H1 (cell line): Measurements from ENCODE around the gene SKIDA1. TPM values are rescaled to one million over a fixed set of nuclear protein-coding genes. Genes with fewer than 3 reads are reported as not detected.

Experiments used
- CTCF ChIA-PET: fragments of 300-600 bp; sonication (Branson Sonifier 250); formaldehyde crosslinking; loops from one replicate; lab custom pipeline; 2021; ENCODE audit not compliant: partially characterized antibody; lab: Charles Lee
- POLR2A ChIA-PET: fragments of 300-600 bp; sonication (Branson Sonifier 250); formaldehyde crosslinking; loops from one replicate; lab custom pipeline; 2021; ENCODE audit warnings: inconsistent platforms; ENCODE audit not compliant: partially characterized antibody; lab: Charles Lee
- DNase-seq, 2 experiments: peaks; one replicate each; pipeline versions ENCODE4 v3.0.0 to v3.0.0-alpha.2; 2010 to 2022; ENCODE audit warnings: low spot score in 2 of 2, low read depth in 1 of 2, mixed read lengths in 1 of 2
- FAIRE-seq: peaks from 2 replicates; lab custom pipeline; 2011; peaks lifted over from hg19 to GRCh38; lab: Jason Lieb, UNC
- H2AFZ ChIP-seq: 2 replicates; pipeline ENCODE4 v1.8.1; 2012; ENCODE audit warnings: low read length, inconsistent platforms
- H2AK5ac ChIP-seq: 2 replicates; pipeline ENCODE4 v1.6.1; 2013; ENCODE audit warnings: low read depth, low read length
- H2BK120ac ChIP-seq: replicated peaks from 2 replicates; pipeline ENCODE3; 2013; ENCODE audit warnings: low read depth, low read length, inconsistent platforms
- H2BK12ac ChIP-seq: 2 replicates; pipeline ENCODE4 v1.6.1; 2013; ENCODE audit warnings: low read depth, low read length
- H2BK15ac ChIP-seq: 2 replicates; pipeline ENCODE4 v1.6.1; 2013; ENCODE audit warnings: low read length
- H2BK20ac ChIP-seq: 2 replicates; pipeline ENCODE4 v1.6.1; 2013; ENCODE audit warnings: low read length
- H2BK5ac ChIP-seq: 2 replicates; pipeline ENCODE4 v1.6.1; 2013; ENCODE audit warnings: low read depth, low read length
- H3K14ac ChIP-seq: 2 replicates; pipeline ENCODE4 v1.6.1; 2013; ENCODE audit warnings: inconsistent platforms; ENCODE audit not compliant: insufficient read length
- H3K18ac ChIP-seq: 2 replicates; pipeline ENCODE4 v1.6.1; 2013; ENCODE audit warnings: low read length; ENCODE audit errors: extremely low read depth
- H3K23ac ChIP-seq: 2 replicates; pipeline ENCODE4 v1.6.1; 2013; ENCODE audit warnings: inconsistent platforms; ENCODE audit not compliant: insufficient read length
- H3K23me2 ChIP-seq: 2 replicates; pipeline ENCODE4 v1.6.1; 2013; ENCODE audit warnings: low read depth, low read length
- H3K27ac ChIP-seq: 2 replicates; pipeline ENCODE4 v1.6.1; 2011; ENCODE audit warnings: low read depth, low read length, inconsistent platforms
- H3K27me3 ChIP-seq, 4 experiments: replicated peaks in 1 of 4; 1 replicate in 1 of 4; 2 replicates in 3 of 4; pipeline versions ENCODE4 v1.6.1 to v1.8.1; 2011 to 2013; ENCODE audit warnings: low read length in 3 of 4, mild to moderate bottlenecking in 3 of 4, inconsistent platforms in 2 of 4, mixed read lengths in 2 of 4, moderate library complexity in 1 of 4; ENCODE audit not compliant: control insufficient read depth in 3 of 4, insufficient read depth in 3 of 4; ENCODE audit errors: extremely low read depth in 1 of 4
- H3K36me3 ChIP-seq, 4 experiments: 2 replicates each; pipeline versions ENCODE4 v1.6.1 to v1.8.1; 2011 to 2013; ENCODE audit warnings: mild to moderate bottlenecking in 4 of 4, low read length in 3 of 4, moderate library complexity in 2 of 4, control low read depth in 1 of 4, inconsistent platforms in 1 of 4; ENCODE audit not compliant: insufficient read depth in 4 of 4, control insufficient read depth in 2 of 4
- H3K4ac ChIP-seq: replicated peaks from 2 replicates; pipeline ENCODE3; 2013; ENCODE audit warnings: low read length, low read depth, mixed read lengths, inconsistent platforms; ENCODE audit not compliant: insufficient read length
- H3K4me1 ChIP-seq, 4 experiments: replicated peaks in 1 of 4; 1 replicate in 1 of 4; 2 replicates in 3 of 4; pipeline versions ENCODE4 v1.6.1 to v1.8.1; 2011 to 2013; ENCODE audit warnings: low read length in 3 of 4, inconsistent platforms in 2 of 4, mixed read lengths in 1 of 4; ENCODE audit not compliant: insufficient read depth in 4 of 4, control insufficient read depth in 3 of 4
- H3K4me2 ChIP-seq, 2 experiments: 2 replicates each; pipeline versions ENCODE4 v1.6.1 to v1.8.1; 2011 to 2013; ENCODE audit warnings: low read depth in 2 of 2, low read length in 2 of 2, control low read depth in 1 of 2, inconsistent platforms in 1 of 2, mild to moderate bottlenecking in 1 of 2; ENCODE audit not compliant: insufficient read depth in 1 of 2
- H3K4me3 ChIP-seq, 4 experiments: fragments of 200-600, 300-600 bp in 1 of 4; sonication (generic), shearing (Covaris generic), sonication (Bioruptor Twin) in 1 of 4; 2 replicates each; pipeline versions ENCODE4 v1.5.1 to v1.8.1; 2011 to 2016; ENCODE audit warnings: low read length in 4 of 4, low read depth in 3 of 4, control low read depth in 2 of 4, inconsistent platforms in 2 of 4, mild to moderate bottlenecking in 2 of 4, mixed read lengths in 1 of 4, moderate library complexity in 1 of 4; ENCODE audit not compliant: insufficient read depth in 2 of 4; ENCODE audit errors: extremely low read depth in 1 of 4
- H3K56ac ChIP-seq: replicated peaks from 2 replicates; pipeline ENCODE3; 2013; ENCODE audit warnings: low read depth, mild to moderate bottlenecking, mixed read lengths, low read length, inconsistent platforms; ENCODE audit not compliant: insufficient read length
- H3K79me1 ChIP-seq: 2 replicates; pipeline ENCODE4 v1.6.1; 2013; ENCODE audit warnings: low read depth, low read length, control low read depth
- H3K79me2 ChIP-seq, 2 experiments: 2 replicates each; pipeline versions ENCODE4 v1.6.1 to v1.8.1; 2012 to 2013; ENCODE audit warnings: low read length in 2 of 2, mild to moderate bottlenecking in 2 of 2, inconsistent platforms in 1 of 2; ENCODE audit not compliant: insufficient read depth in 2 of 2, control insufficient read depth in 1 of 2
- H3K9ac ChIP-seq, 4 experiments: replicated peaks in 1 of 4; 1 replicate in 1 of 4; 2 replicates in 3 of 4; pipeline versions ENCODE4 v1.6.1 to v1.8.1; 2011 to 2013; ENCODE audit warnings: low read depth in 3 of 4, low read length in 3 of 4, control low read depth in 2 of 4, mild to moderate bottlenecking in 2 of 4, moderate library complexity in 2 of 4, inconsistent platforms in 1 of 4; ENCODE audit errors: extremely low read depth in 1 of 4
- H3K9me3 ChIP-seq, 2 experiments: 2 replicates each; pipeline versions ENCODE4 v1.6.1 to v1.8.1; 2012 to 2013; ENCODE audit warnings: mild to moderate bottlenecking in 2 of 2, moderate library complexity in 2 of 2, control low read depth in 1 of 2, inconsistent platforms in 1 of 2, low read depth in 1 of 2, low read length in 1 of 2, mixed read lengths in 1 of 2; ENCODE audit not compliant: insufficient read depth in 2 of 2
- H4K20me1 ChIP-seq, 2 experiments: replicated peaks in 1 of 2; 2 replicates each; pipeline versions ENCODE3 to v1.8.1; 2011 to 2013; ENCODE audit warnings: inconsistent platforms in 2 of 2, low read length in 2 of 2, mild to moderate bottlenecking in 1 of 2; ENCODE audit not compliant: insufficient read depth in 2 of 2, control insufficient read depth in 1 of 2
- H4K5ac ChIP-seq: 2 replicates; pipeline ENCODE4 v1.6.1; 2013; ENCODE audit warnings: low read length, low read depth, mixed read lengths, inconsistent platforms; ENCODE audit not compliant: insufficient read length
- H4K8ac ChIP-seq: 2 replicates; pipeline ENCODE4 v1.8.0; 2013; ENCODE audit warnings: mild to moderate bottlenecking, moderate library complexity, low read length, inconsistent platforms; ENCODE audit not compliant: insufficient read depth; ENCODE audit errors: extremely low read depth
- H4K91ac ChIP-seq: replicated peaks from 2 replicates; pipeline ENCODE3; 2013; ENCODE audit warnings: low read length, mixed read lengths, inconsistent platforms; ENCODE audit not compliant: insufficient read length
- CHD1 ChIP-seq: IDR thresholded peaks from 2 replicates; pipeline ENCODE4 v1.6.1; 2012; ENCODE audit warnings: low read depth, low read length, improper control_type of control experiment
- GTF2F1 ChIP-seq: IDR thresholded peaks from 2 replicates; pipeline ENCODE4 v1.6.1; 2012; ENCODE audit warnings: low read depth, low read length, improper control_type of control experiment, borderline replicate concordance
- JUN ChIP-seq: IDR thresholded peaks from 2 replicates; pipeline ENCODE4 v1.6.1; 2011; ENCODE audit warnings: low read depth, mild to moderate bottlenecking, improper control_type of control experiment, low read length
- MAFK ChIP-seq: IDR thresholded peaks from 2 replicates; pipeline ENCODE4 v1.6.1; 2012; ENCODE audit warnings: low read depth, mild to moderate bottlenecking, improper control_type of control experiment, low read length
- PHF8 ChIP-seq: fragments of 200-600 bp; sonication (generic); conservative IDR thresholded peaks from 2 replicates; pipeline ENCODE4 v1.7.1; 2012; ENCODE audit warnings: low read depth, mild to moderate bottlenecking, inconsistent platforms, low read length, moderate library complexity
- POU5F1 ChIP-seq: IDR thresholded peaks from 2 replicates; pipeline ENCODE4 v1.6.1; 2011; ENCODE audit warnings: low read depth, mild to moderate bottlenecking, low read length, moderate library complexity
- RAD21 ChIP-seq, 2 experiments: IDR thresholded peaks in 1 of 2; conservative IDR thresholded peaks in 1 of 2; 2 replicates each; pipeline ENCODE4 v1.6.1; 2011; ENCODE audit warnings: low read depth in 2 of 2, low read length in 2 of 2, improper control_type of control experiment in 1 of 2, inconsistent platforms in 1 of 2, mild to moderate bottlenecking in 1 of 2, moderate library complexity in 1 of 2
- SIX5 ChIP-seq: IDR thresholded peaks from 2 replicates; pipeline ENCODE4 v1.6.1; 2011; ENCODE audit warnings: mild to moderate bottlenecking, low read depth, low read length
- TAF7 ChIP-seq: optimal IDR thresholded peaks from 2 replicates; pipeline ENCODE3; 2011; ENCODE audit warnings: low read depth, mild to moderate bottlenecking, inconsistent platforms, low read length, moderate library complexity, borderline replicate concordance
- TBP ChIP-seq: IDR thresholded peaks from 2 replicates; pipeline ENCODE4 v1.6.1; 2011; ENCODE audit warnings: low read depth, low read length, improper control_type of control experiment
- ZNF274 ChIP-seq: IDR thresholded peaks from 2 replicates; pipeline ENCODE4 v1.7.0; 2012; ENCODE audit warnings: low read length, borderline replicate concordance; ENCODE audit errors: extremely low read depth
- WGBS, 2 experiments: shearing (Covaris generic) in 1 of 2; methylation state at CpG; one replicate each; pipeline versions ENCODE4 v1.1.6 to v1.1.7; 2013 to 2015; ENCODE audit warnings: low lambda C conversion rate in 2 of 2, mixed read lengths in 2 of 2, inconsistent platforms in 1 of 2, low coverage in 1 of 2, missing lambda C conversion rate in 1 of 2; ENCODE audit not compliant: insufficient replicate concordance in 2 of 2, insufficient coverage in 1 of 2, insufficient read length in 1 of 2; ENCODE audit errors: extremely low coverage in 1 of 2, missing lambda C conversion rate in 1 of 2; 5-methylcytosine and 5-hydroxymethylcytosine counted together
- polyA plus RNA-seq, 7 experiments: library from polyadenylated mRNA; depleted of rRNA in 3 of 7; stranded (reverse) in 5 of 7; unstranded in 2 of 7; fragments of >200 nt in 5 of 7; fragments of 200-250 nt in 2 of 7; gene quantifications; 1 replicate in 5 of 7; 2 replicates in 1 of 7; 4 replicates in 1 of 7; pipeline versions ENCODE4 v1.2.1 to v1.2.3, GENCODE V29; 2011 to 2013; ENCODE audit warnings: missing spikeins in 2 of 7, mixed read lengths in 2 of 7
- total RNA-seq: library from RNA; stranded (reverse); fragmentation: NEBNext Ultra II Directional; extraction: Animal tissue kit (Norgen Biotek cat#: 25700); gene quantifications from 2 replicates; pipeline ENCODE4 v1.2.1, GENCODE V29; 2021

Gene SKIDA1
- total and polyA plus RNA-seq, 2 of the 8 experiments (the other 6 are each of a cell fraction or from before 2014, with no cell fraction given), result 1.5 to 8.0 TPM

DNA sequence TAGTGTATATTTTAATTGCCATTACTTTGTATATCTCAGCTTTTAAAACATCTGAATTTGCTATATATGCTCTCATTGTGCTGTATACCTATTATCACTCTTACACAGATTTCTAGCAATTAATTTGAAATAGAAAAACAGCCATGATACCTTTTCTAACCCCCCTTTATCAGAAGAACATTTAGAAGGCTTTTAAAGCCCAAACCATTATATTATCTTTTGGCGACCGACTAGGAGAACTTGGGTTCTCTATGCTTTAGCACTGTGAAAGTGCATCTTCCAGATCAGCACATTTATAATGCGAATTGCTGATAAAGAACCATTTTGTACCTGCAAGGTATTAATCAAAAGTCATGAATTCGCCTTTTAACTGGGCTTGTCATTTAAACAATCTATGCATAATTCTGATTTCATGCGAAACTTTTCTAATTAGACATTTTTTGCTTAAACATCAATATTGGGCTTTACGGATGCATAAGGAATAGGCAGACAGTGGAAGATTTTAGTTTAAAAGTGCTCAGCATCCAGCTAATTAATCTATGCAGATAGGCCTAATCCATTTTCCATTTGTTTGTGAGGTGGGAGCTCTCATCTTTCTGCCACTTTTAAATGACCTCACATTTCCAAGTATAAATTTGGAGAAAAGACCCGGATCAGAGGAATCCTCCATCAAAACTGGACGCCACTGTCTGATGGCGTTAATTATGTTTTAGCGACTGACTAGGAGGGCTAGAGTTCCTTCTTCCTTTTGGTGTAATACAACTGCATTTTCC lies 7.4 kb upstream of the SKIDA1 start:
- CTCF ChIA-PET, result interaction anchor here (0.6 to 0.7 kb wide), 2 partner anchors 14 to 235 kb away, joined by 3 to 5 read pairs; no protein-coding TSS in a partner anchor
- peaks cover 0 to 14% (median 0%) of the 10 kb centered on the region in 4 experiments; a peak in 1 of 8 replicates for H3K36me3 ChIP-seq
- peak overlapping the region; percentile 78; the same call in 1 of the 2 replicates for H2BK12ac ChIP-seq
- peaks cover 3% of the 10 kb centered on the region; the same call in 1 of the 2 replicates for H3K79me1 ChIP-seq
- H3K4me1 ChIP-seq, result peaks cover 0 to 11% (median 6%) of the 10 kb centered on the region in 4 experiments; a peak in 5 of 7 replicates
- peak overlapping the region; percentile 78 to 82 for H3K4me2 ChIP-seq
- peak overlapping the region; percentile 38 to 67 (median 56) for H3K4me3 ChIP-seq
- H2BK15ac ChIP-seq, result no peak overlapping the region
- peak overlapping the region; percentile 55 for H3K56ac ChIP-seq
- 46% methylated on average over 10 of the region's 10 CpGs; no CpG with 5 or more reads in 1 of the 2 experiments for WGBS, 2 experiments
- 0 out of 4 replicates have a peak, but pooled peaks of 1 of the 2 experiments have one; percentile 0 for TF ChIP-seq RAD21 (IDR thresholded peaks at IDR 0.05 in 1 of 2, conservative IDR thresholded peaks at IDR 0.05 in 1 of 2; ENCODE audit: low read depth in 2 of 2, low read length in 2 of 2)
- TF ChIP-seq MAFK, result 0 out of 2 replicates have a peak, but pooled peaks have one; percentile 9
- TF ChIP-seq JUN, result no peak
- TF ChIP-seq SIX5, result no peak
- no peak for TF ChIP-seq POU5F1
- no peak for TF ChIP-seq PHF8
- no peak for TF ChIP-seq GTF2F1
- TF ChIP-seq ZNF274, result no peak
- TF ChIP-seq TBP, result no peak
- TF ChIP-seq CHD1, result 0 out of 2 replicates have a peak, but pooled peaks have one; percentile 7
- no peak for TF ChIP-seq TAF7
- no peak overlapping the region; the same call in 1 of the 2 replicates for H4K8ac ChIP-seq
- H2BK20ac ChIP-seq, result no peak overlapping the region
- H2AK5ac ChIP-seq, result no peak overlapping the region
- H2BK120ac ChIP-seq, result no peak overlapping the region
- FAIRE-seq (no peak), DNase-seq (no peak)
- peak overlapping the region; percentile 73 for H3K18ac ChIP-seq
- peaks cover 4 to 69% of the 10 kb centered on the region in 2 experiments; a peak in 3 of 4 replicates for H3K79me2 ChIP-seq
- H4K5ac ChIP-seq, result peak overlapping the region; percentile 26
- no peak overlapping the region for H3K23ac ChIP-seq
- H3K14ac ChIP-seq, result no peak overlapping the region
- H3K9ac ChIP-seq, result peak overlapping the region in 3 of 4 experiments; percentile 77 to 88 (median 87); a peak in 6 of 7 replicates
- no peak overlapping the region for H2AFZ ChIP-seq
- peak overlapping the region; percentile 25 for H3K4ac ChIP-seq
- POLR2A ChIA-PET, result interaction anchor here (0.9 to 2.8 kb wide), 14 partner anchors 7 to 187 kb away, joined by 3 to 18 read pairs (median 4); partner anchors contain the start of gene SKIDA1
- peak overlapping the region; percentile 89 for H3K27ac ChIP-seq
- H3K27me3 ChIP-seq, result no peaks in the 10 kb centered on the region
- peaks cover 6% of the 10 kb centered on the region; the same call in 1 of the 2 replicates for H3K23me2 ChIP-seq
- no peaks in the 10 kb centered on the region for H4K20me1 ChIP-seq
- H2BK5ac ChIP-seq, result peak overlapping the region; percentile 90
- peak overlapping the region; percentile 86 for H4K91ac ChIP-seq
- H3K9me3 ChIP-seq, result no peaks in the 10 kb centered on the region
